ENCODE measurements around the gene NUDT3. TPM values are rescaled to one million over a fixed set of nuclear protein-coding genes. Genes with fewer than 3 reads are reported as not detected.

NUDT3 gene
- total and polyA plus RNA-seq, 9 of the 15 experiments (the other 6 are each of a cell fraction or from before 2014, with no cell fraction given): 5.4 to 81.2 (median 56.4) TPM

DNA sequence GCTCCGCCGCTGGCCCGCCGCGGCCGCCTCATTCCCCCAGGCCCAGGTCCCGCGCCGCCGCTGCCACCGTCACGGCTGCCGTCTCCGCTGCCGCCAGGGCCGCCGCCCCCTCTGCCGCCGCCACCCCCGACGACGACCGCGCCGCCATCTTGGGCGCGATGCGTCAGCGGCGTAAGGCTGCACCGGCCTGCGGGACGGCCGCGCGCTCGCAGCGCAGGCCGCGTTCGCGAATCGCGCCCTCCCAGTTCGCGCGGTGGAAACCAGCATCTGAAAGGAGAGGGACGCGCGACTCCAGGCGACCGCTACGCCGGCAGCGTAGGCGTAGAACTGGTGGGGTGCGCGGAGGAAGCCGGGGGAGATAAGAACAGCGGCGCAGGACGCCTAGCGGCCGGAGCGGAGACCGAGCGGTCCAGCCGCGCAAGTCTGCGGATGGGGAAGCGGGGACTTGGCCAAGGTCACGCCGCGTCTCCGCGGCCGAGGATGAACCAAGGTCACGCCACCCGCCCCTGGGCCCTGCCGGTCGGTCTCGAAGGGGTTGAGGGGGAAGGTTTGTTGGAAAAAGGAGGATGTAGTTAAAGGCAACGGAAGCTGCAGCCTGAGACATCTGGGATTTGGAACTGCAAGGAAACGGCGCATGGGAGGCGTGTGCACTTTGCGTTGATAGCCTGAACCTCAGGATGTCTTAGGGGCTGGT, at the start of gene NUDT3 (continued):
- TF ChIP-seq, protein P1, sequence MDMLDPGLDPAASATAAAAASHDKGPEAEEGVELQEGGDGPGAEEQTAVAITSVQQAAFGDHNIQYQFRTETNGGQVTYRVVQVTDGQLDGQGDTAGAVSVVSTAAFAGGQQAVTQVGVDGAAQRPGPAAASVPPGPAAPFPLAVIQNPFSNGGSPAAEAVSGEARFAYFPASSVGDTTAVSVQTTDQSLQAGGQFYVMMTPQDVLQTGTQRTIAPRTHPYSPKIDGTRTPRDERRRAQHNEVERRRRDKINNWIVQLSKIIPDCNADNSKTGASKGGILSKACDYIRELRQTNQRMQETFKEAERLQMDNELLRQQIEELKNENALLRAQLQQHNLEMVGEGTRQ (CRISPR knock-in tag; IDR thresholded peaks at IDR 0.05): no peak
- 0 out of 2 replicates have a peak, but pooled peaks have one; percentile 80 for TF ChIP-seq LARP7 (IDR thresholded peaks at IDR 0.05)
- TF ChIP-seq NR2C1 (IDR thresholded peaks at IDR 0.05): peak; percentile 35; the same call in 1 of the 2 replicates
- peak; percentile 75 for TF ChIP-seq NR2C1 (tag; IDR thresholded peaks at IDR 0.05)
- TF ChIP-seq, protein P2, sequence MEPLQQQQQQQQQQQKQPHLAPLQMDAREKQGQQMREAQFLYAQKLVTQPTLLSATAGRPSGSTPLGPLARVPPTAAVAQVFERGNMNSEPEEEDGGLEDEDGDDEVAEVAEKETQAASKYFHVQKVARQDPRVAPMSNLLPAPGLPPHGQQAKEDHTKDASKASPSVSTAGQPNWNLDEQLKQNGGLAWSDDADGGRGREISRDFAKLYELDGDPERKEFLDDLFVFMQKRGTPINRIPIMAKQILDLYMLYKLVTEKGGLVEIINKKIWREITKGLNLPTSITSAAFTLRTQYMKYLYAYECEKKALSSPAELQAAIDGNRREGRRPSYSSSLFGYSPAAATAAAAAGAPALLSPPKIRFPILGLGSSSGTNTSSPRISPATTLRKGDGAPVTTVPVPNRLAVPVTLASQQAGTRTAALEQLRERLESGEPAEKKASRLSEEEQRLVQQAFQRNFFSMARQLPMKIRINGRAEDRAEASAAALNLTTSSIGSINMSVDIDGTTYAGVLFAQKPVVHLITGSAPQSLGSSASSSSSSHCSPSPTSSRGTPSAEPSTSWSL (CRISPR knock-in tag; IDR thresholded peaks at IDR 0.05; ENCODE audit: borderline replicate concordance): no peak
- TF ChIP-seq MCM3 (IDR thresholded peaks at IDR 0.05): no peak
- TF ChIP-seq KAT2B (IDR thresholded peaks at IDR 0.05; ENCODE audit: low read depth, low read length): no peak
- no peak for TF ChIP-seq CSDE1 (IDR thresholded peaks at IDR 0.05)
- no peak for TF ChIP-seq ZNF143 (CRISPR knock-in tag; IDR thresholded peaks at IDR 0.05)
- no peak for TF ChIP-seq ZNF23 (CRISPR knock-in tag; IDR thresholded peaks at IDR 0.05)
- no peak for TF ChIP-seq ZKSCAN3 (CRISPR knock-in tag; IDR thresholded peaks at IDR 0.05)
- TF ChIP-seq RAD51 (IDR thresholded peaks at IDR 0.05; ENCODE audit: borderline replicate concordance, low read depth): no peak
- TF ChIP-seq NR1H2 (CRISPR knock-in tag; IDR thresholded peaks at IDR 0.05): no peak
- TF ChIP-seq, protein P3, sequence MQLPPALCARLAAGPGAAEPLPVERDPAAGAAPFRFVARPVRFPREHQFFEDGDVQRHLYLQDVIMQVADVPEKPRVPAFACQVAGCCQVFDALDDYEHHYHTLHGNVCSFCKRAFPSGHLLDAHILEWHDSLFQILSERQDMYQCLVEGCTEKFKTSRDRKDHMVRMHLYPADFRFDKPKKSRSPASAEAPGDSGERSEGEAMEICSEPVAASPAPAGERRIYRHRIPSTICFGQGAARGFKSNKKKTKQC (CRISPR knock-in tag; IDR thresholded peaks at IDR 0.05): no peak; the same call in 1 of the 2 replicates
- TF ChIP-seq U2AF1 (optimal IDR thresholded peaks at IDR 0.05; ENCODE audit: low read depth, low read length): no peak
- no peak for TF ChIP-seq HMG20A (CRISPR knock-in tag; conservative IDR thresholded peaks at IDR 0.05)
- TF ChIP-seq, protein P4, sequence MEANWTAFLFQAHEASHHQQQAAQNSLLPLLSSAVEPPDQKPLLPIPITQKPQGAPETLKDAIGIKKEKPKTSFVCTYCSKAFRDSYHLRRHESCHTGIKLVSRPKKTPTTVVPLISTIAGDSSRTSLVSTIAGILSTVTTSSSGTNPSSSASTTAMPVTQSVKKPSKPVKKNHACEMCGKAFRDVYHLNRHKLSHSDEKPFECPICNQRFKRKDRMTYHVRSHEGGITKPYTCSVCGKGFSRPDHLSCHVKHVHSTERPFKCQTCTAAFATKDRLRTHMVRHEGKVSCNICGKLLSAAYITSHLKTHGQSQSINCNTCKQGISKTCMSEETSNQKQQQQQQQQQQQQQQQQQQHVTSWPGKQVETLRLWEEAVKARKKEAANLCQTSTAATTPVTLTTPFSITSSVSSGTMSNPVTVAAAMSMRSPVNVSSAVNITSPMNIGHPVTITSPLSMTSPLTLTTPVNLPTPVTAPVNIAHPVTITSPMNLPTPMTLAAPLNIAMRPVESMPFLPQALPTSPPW (CRISPR knock-in tag; IDR thresholded peaks at IDR 0.05): peak; percentile 90
- no peak; a peak in 1 of 4 replicates for TF ChIP-seq KDM4B (IDR thresholded peaks at IDR 0.05; ENCODE audit: borderline replicate concordance in 2 of 2, low read depth in 1 of 2)
- peak; percentile 61; the same call in 1 of the 2 replicates for TF ChIP-seq SMC3 (conservative IDR thresholded peaks at IDR 0.05; ENCODE audit: insufficient read depth, low read depth, low read length)
- no peak for TF ChIP-seq ZNF707 (CRISPR knock-in tag; conservative IDR thresholded peaks at IDR 0.05)
- peak; percentile 87 to 90 for TF ChIP-seq NRF1 (conservative IDR thresholded peaks at IDR 0.05 in 1 of 2, IDR thresholded peaks at IDR 0.05 in 1 of 2)
- no peak for TF ChIP-seq BRCA1 (IDR thresholded peaks at IDR 0.05)
- TF ChIP-seq BRCA1 (CRISPR knock-in tag; IDR thresholded peaks at IDR 0.05): no peak
- TF ChIP-seq U2AF2 (optimal IDR thresholded peaks at IDR 0.05; ENCODE audit: low read depth, low read length): no peak
